ENCODE measurements around the gene MYO16. TPM values are rescaled to one million over a fixed set of nuclear protein-coding genes. Genes with fewer than 3 reads are reported as not detected.

Gene MYO16
- total RNA-seq, 4 donors from 2014 or later, result 0.06 to 0.07 TPM; not detected in 2

DNA sequence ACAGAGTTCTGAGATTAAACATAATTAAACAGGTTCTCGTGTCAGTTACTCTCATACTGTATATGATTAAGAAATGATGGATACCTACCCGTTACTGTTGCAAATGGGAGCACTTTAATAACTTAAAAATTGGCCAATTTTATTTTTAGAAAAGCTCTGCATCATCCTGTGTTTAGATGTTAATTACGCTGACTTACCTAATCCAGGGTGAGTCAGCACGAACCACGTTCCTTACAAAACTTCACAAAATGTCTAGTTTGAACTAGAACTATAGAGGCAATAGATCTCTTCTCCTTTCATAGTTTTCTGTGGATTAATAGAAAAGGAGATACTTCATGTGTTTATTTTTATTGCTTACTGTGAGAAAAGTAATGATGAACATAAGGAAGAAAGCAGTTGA, 363.9 kb downstream of the MYO16 start:
- H3K4me3 ChIP-seq (ENCODE audit: low read depth, poor library complexity, severe bottlenecking), result no peak overlapping the region
- 62 to 69% methylated on average over 5 of the region's 5 CpGs for WGBS, 2 donors
- intact Hi-C loops (cut with DNase I; ENCODE audit: low total_unique reads), result no loop called here
- no peak for TF ChIP-seq POLR2A (IDR thresholded peaks at IDR 0.05)
- TF ChIP-seq, protein P1, sequence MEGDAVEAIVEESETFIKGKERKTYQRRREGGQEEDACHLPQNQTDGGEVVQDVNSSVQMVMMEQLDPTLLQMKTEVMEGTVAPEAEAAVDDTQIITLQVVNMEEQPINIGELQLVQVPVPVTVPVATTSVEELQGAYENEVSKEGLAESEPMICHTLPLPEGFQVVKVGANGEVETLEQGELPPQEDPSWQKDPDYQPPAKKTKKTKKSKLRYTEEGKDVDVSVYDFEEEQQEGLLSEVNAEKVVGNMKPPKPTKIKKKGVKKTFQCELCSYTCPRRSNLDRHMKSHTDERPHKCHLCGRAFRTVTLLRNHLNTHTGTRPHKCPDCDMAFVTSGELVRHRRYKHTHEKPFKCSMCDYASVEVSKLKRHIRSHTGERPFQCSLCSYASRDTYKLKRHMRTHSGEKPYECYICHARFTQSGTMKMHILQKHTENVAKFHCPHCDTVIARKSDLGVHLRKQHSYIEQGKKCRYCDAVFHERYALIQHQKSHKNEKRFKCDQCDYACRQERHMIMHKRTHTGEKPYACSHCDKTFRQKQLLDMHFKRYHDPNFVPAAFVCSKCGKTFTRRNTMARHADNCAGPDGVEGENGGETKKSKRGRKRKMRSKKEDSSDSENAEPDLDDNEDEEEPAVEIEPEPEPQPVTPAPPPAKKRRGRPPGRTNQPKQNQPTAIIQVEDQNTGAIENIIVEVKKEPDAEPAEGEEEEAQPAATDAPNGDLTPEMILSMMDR (IDR thresholded peaks at IDR 0.05), result no peak
- no peak for DNase-seq (ENCODE audit: low spot score in 2 of 2)

DNA sequence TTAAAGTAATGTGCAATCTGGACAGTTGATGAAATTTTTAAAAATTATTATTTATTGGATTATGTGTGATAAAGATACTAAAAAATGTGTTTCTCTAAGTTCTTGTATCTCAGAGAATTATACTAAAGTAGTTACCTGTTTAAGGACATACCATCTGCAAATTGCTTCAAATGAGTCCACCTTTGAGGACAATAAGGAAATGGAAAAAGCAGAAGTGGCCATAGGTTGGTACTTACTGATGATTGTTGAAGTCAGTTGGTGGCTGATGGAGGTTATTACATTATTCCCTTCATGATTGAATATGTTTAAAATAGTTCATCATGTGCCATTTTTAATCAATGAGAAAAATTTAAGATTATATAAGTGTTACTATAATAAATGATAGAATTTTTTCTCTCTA, 367.0 kb downstream of the MYO16 start:
- no peak for DNase-seq (ENCODE audit: low spot score in 2 of 2)
- H3K4me3 ChIP-seq (ENCODE audit: low read depth, poor library complexity, severe bottlenecking), result no peak overlapping the region
- TF ChIP-seq POLR2A (IDR thresholded peaks at IDR 0.05), result no peak
- TF ChIP-seq, protein P1 (IDR thresholded peaks at IDR 0.05), result no peak
- intact Hi-C loops (cut with DNase I; ENCODE audit: low total_unique reads), result no loop called here

DNA sequence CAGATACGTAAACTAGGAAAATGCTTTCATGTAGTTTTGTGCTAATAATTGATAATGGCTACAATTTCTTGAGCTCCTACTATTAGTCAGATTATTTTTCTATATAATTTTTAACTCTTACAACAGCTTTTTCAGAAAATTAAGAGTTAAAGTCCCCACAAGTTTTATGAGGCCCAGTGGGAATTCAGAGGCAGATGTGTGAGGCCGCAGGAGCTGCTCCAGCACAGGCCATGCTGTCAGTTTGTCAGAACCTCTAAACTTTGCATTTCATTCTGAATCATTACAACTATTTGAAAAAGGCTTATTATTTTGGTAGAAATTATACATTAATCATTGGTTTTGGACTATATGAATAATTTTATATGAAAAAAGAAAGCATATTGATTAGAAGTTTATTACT, 370.8 kb downstream of the MYO16 start:
- no peak overlapping the region for H3K4me3 ChIP-seq (ENCODE audit: low read depth, poor library complexity, severe bottlenecking)
- no peak for TF ChIP-seq POLR2A (IDR thresholded peaks at IDR 0.05)
- TF ChIP-seq, protein P1 (IDR thresholded peaks at IDR 0.05), result no peak
- DNase-seq (ENCODE audit: low spot score in 2 of 2), result no peak
- 65 to 75% methylated on average over 2 of the region's 2 CpGs for WGBS, 2 donors
- intact Hi-C loops (cut with DNase I; ENCODE audit: low total_unique reads), result no loop called here

DNA sequence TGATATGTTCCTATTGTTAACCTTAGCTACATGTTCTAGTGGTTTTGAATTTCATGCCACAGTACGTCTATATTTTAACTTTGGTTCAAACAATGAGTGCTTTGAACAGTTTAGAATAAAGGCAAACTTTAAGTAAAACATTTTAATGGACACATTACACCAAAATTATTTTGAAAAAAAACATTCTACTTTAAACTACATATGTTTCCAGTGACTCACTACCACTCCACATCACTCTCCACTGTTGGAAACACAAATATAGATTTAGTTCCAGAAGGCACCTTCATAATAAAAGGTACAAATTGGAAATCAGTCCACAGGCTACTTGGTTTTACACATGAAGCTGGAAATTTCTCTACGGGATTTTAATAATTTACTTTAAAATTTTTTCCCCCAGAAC, 373.5 kb downstream of the MYO16 start:
- WGBS, 2 donors, result 73 to 80% methylated on average over 2 of the region's 2 CpGs
- no peak overlapping the region for H3K4me3 ChIP-seq (ENCODE audit: low read depth, poor library complexity, severe bottlenecking)
- DNase-seq (ENCODE audit: low spot score in 2 of 2), result no peak
- intact Hi-C loops (cut with DNase I; ENCODE audit: low total_unique reads), result no loop called here
- TF ChIP-seq, protein P1 (IDR thresholded peaks at IDR 0.05), result no peak
- no peak for TF ChIP-seq POLR2A (IDR thresholded peaks at IDR 0.05)

DNA sequence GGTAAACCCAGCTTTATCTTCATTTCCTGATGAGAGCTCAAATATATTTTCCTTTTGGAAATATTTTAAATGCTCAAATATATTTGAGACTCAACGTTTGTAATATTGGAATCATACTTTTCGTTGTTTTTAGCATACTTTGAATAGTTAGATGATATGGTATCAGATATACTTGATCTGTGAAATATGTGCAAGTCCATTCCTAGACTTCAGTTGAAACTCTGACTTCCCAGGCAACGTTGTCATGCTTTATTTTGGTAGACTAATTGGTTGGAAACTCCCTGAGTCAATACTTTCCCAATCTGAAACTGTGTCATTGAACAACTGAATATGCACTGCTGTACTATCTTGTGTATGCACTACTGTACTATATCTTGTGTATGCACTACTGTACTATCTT, 378.5 kb downstream of the MYO16 start:
- DNase-seq (ENCODE audit: low spot score in 2 of 2), result no peak
- TF ChIP-seq POLR2A (IDR thresholded peaks at IDR 0.05), result no peak
- TF ChIP-seq, protein P1 (IDR thresholded peaks at IDR 0.05), result no peak
- intact Hi-C loops (cut with DNase I; ENCODE audit: low total_unique reads), result no loop called here
- WGBS, 2 donors, result 41 to 48% methylated on average over 3 of the region's 3 CpGs
- H3K4me3 ChIP-seq (ENCODE audit: low read depth, poor library complexity, severe bottlenecking), result no peak overlapping the region

DNA sequence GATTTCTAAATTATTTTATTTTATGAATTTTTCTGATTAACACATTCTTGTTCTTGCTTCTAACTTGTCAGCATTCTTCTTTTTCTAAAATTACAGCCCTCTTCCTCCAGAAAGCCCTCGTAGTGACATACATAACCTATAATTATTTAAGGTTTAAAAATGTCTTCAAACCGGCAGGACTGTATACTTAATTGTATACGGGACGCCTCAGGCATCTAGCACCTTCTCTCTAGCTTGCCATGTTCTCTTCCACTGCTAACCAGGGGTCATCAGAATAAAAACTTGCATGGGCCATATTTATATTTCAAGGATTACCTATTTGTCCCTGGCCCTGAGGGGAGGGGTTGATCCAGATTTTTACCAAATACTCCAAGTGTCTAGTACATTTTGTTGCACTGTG, 380.3 kb downstream of the MYO16 start:
- WGBS, 2 donors, result 52 to 64% methylated on average over 4 of the region's 4 CpGs
- intact Hi-C loops (cut with DNase I; ENCODE audit: low total_unique reads), result no loop called here
- no peak for TF ChIP-seq POLR2A (IDR thresholded peaks at IDR 0.05)
- TF ChIP-seq, protein P1 (IDR thresholded peaks at IDR 0.05), result no peak
- no peak overlapping the region for H3K4me3 ChIP-seq (ENCODE audit: low read depth, poor library complexity, severe bottlenecking)
- no peak for DNase-seq (ENCODE audit: low spot score in 2 of 2)
